Measurements from ENCODE around the gene SORCS2. TPM values are rescaled to one million over a fixed set of nuclear protein-coding genes. Genes with fewer than 3 reads are reported as not detected.

Gene SORCS2
- total and polyA plus RNA-seq, 2 of the 13 experiments (the other 11 are each of a cell fraction or from before 2014, with no cell fraction given), result 0.82 to 1.0 TPM

DNA sequence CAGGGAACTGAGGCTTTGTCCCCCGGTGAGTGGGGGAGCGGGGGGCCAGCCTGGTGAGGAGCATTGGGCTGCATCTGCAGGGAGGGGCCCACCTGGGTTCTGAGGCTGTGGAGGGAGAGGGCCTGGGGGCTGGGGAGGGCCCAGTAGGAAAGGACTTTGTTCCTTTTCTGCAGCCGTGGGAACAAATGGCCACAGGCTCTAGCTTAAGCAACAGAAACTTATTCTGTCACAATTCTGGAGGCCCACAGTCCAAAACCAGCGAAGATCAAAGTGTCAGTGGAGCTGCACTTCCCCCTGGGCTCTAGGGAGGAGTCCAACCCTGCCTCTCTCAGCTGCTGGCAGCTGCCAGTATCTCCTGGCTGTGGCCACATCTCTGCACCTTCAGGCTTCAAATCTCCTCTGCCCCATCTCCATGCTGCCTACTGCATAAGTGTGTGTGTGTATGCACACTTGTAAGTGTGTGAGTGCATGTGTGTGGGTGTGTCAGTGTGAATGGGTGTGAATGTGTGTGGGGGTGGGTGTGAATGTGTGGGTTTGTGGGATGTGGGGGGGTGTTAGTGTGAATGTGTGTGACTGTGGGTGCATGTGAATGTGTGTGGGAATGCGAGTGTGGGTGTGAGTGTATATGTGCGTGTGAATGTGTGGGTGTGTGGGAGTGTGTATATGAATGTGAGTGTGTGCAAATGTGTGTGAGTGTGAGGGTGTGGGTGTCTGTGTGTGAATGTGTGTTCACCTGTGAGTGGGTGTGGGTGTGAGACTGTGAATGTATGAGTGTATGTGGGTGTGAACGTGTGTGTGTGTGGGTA lies 446.8 kb downstream of the SORCS2 start (continued):
- no peak for TF ChIP-seq TOE1 (CRISPR knock-in tag; IDR thresholded peaks at IDR 0.05)
- TF ChIP-seq ZMYM2 (CRISPR knock-in tag; IDR thresholded peaks at IDR 0.05), result no peak
- no peak; the same call in 1 of the 2 replicates for TF ChIP-seq TCF7L2 (IDR thresholded peaks at IDR 0.05; ENCODE audit: low read depth, low read length)
- TF ChIP-seq ZNF616 (CRISPR knock-in tag; IDR thresholded peaks at IDR 0.05; ENCODE audit: low read depth), result no peak
- TF ChIP-seq ZFP36L2 (CRISPR knock-in tag; IDR thresholded peaks at IDR 0.05), result no peak
- TF ChIP-seq RARG (CRISPR knock-in tag; IDR thresholded peaks at IDR 0.05; ENCODE audit: low read depth), result no peak
- TF ChIP-seq, protein P1, sequence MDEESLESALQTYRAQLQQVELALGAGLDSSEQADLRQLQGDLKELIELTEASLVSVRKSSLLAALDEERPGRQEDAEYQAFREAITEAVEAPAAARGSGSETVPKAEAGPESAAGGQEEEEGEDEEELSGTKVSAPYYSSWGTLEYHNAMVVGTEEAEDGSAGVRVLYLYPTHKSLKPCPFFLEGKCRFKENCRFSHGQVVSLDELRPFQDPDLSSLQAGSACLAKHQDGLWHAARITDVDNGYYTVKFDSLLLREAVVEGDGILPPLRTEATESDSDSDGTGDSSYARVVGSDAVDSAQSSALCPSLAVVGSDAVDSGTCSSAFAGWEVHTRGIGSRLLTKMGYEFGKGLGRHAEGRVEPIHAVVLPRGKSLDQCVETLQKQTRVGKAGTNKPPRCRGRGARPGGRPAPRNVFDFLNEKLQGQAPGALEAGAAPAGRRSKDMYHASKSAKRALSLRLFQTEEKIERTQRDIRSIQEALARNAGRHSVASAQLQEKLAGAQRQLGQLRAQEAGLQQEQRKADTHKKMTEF (CRISPR knock-in tag; IDR thresholded peaks at IDR 0.05), result peak; percentile 47; the same call in 1 of the 2 replicates
- TF ChIP-seq ZNF709 (CRISPR knock-in tag; IDR thresholded peaks at IDR 0.05), result no peak
- TF ChIP-seq, protein P2, sequence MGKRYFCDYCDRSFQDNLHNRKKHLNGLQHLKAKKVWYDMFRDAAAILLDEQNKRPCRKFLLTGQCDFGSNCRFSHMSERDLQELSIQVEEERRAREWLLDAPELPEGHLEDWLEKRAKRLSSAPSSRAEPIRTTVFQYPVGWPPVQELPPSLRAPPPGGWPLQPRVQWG (CRISPR knock-in tag; IDR thresholded peaks at IDR 0.05; ENCODE audit: borderline replicate concordance, low read depth), result no peak
- TF ChIP-seq, protein P3, sequence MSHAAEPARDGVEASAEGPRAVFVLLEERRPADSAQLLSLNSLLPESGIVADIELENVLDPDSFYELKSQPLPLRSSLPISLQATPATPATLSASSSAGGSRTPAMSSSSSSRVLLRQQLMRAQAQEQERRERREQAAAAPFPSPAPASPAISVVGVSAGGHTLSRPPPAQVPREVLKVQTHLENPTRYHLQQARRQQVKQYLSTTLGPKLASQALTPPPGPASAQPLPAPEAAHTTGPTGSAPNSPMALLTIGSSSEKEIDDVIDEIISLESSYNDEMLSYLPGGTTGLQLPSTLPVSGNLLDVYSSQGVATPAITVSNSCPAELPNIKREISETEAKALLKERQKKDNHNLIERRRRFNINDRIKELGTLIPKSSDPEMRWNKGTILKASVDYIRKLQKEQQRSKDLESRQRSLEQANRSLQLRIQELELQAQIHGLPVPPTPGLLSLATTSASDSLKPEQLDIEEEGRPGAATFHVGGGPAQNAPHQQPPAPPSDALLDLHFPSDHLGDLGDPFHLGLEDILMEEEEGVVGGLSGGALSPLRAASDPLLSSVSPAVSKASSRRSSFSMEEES (CRISPR knock-in tag; IDR thresholded peaks at IDR 0.05), result no peak
- TF ChIP-seq NFYC (CRISPR knock-in tag; IDR thresholded peaks at IDR 0.05), result no peak
- TF ChIP-seq HOXA9 (CRISPR knock-in tag; IDR thresholded peaks at IDR 0.05; ENCODE audit: borderline replicate concordance), result 0 out of 2 replicates have a peak, but pooled peaks have one; percentile 23
- TF ChIP-seq FOXO1 (CRISPR knock-in tag; IDR thresholded peaks at IDR 0.05), result peak; percentile 67; the same call in 1 of the 2 replicates
- TF ChIP-seq MED1 (CRISPR knock-in tag; IDR thresholded peaks at IDR 0.05), result peak; percentile 73; the same call in 1 of the 2 replicates
- TF ChIP-seq, protein P4, sequence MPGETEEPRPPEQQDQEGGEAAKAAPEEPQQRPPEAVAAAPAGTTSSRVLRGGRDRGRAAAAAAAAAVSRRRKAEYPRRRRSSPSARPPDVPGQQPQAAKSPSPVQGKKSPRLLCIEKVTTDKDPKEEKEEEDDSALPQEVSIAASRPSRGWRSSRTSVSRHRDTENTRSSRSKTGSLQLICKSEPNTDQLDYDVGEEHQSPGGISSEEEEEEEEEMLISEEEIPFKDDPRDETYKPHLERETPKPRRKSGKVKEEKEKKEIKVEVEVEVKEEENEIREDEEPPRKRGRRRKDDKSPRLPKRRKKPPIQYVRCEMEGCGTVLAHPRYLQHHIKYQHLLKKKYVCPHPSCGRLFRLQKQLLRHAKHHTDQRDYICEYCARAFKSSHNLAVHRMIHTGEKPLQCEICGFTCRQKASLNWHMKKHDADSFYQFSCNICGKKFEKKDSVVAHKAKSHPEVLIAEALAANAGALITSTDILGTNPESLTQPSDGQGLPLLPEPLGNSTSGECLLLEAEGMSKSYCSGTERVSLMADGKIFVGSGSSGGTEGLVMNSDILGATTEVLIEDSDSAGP (CRISPR knock-in tag; IDR thresholded peaks at IDR 0.05; ENCODE audit: borderline replicate concordance), result no peak
- no peak for TF ChIP-seq ZBTB8A (CRISPR knock-in tag; IDR thresholded peaks at IDR 0.05; ENCODE audit: borderline replicate concordance, low read depth)
- TF ChIP-seq MTA3 (CRISPR knock-in tag; IDR thresholded peaks at IDR 0.05), result no peak
- TF ChIP-seq ZNF460 (CRISPR knock-in tag; IDR thresholded peaks at IDR 0.05; ENCODE audit: borderline replicate concordance), result no peak
- no peak for TF ChIP-seq ZFAT (CRISPR knock-in tag; conservative IDR thresholded peaks at IDR 0.05)
- TF ChIP-seq, protein P5, sequence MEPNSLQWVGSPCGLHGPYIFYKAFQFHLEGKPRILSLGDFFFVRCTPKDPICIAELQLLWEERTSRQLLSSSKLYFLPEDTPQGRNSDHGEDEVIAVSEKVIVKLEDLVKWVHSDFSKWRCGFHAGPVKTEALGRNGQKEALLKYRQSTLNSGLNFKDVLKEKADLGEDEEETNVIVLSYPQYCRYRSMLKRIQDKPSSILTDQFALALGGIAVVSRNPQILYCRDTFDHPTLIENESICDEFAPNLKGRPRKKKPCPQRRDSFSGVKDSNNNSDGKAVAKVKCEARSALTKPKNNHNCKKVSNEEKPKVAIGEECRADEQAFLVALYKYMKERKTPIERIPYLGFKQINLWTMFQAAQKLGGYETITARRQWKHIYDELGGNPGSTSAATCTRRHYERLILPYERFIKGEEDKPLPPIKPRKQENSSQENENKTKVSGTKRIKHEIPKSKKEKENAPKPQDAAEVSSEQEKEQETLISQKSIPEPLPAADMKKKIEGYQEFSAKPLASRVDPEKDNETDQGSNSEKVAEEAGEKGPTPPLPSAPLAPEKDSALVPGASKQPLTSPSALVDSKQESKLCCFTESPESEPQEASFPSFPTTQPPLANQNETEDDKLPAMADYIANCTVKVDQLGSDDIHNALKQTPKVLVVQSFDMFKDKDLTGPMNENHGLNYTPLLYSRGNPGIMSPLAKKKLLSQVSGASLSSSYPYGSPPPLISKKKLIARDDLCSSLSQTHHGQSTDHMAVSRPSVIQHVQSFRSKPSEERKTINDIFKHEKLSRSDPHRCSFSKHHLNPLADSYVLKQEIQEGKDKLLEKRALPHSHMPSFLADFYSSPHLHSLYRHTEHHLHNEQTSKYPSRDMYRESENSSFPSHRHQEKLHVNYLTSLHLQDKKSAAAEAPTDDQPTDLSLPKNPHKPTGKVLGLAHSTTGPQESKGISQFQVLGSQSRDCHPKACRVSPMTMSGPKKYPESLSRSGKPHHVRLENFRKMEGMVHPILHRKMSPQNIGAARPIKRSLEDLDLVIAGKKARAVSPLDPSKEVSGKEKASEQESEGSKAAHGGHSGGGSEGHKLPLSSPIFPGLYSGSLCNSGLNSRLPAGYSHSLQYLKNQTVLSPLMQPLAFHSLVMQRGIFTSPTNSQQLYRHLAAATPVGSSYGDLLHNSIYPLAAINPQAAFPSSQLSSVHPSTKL (CRISPR knock-in tag; IDR thresholded peaks at IDR 0.05), result peak; percentile 75
- TF ChIP-seq SIN3B (IDR thresholded peaks at IDR 0.05; ENCODE audit: low read length), result no peak
